Memory B cell (primary cell): ENCODE measurements around the gene GSTA2.
"Not testable (repeated sequence)": the region's sequence is repeated elsewhere in the genome, so short reads cannot be mapped to it uniquely, and the experiment has no call there.

ENCODE experiments used
- ATAC-seq: fragments of 150-1000 bp; cut with Tn5 transposase; 2 replicates; pipeline ENCODE4 v1.10.0; 2021; ENCODE audit warnings: low read depth, mild to moderate bottlenecking, moderate library complexity
- DNase-seq, 2 donors: peaks; one replicate each; pipeline ENCODE4 v3.0.0; 2022; ENCODE audit warnings: low spot score in 2 of 2
- H3K27ac Mint-ChIP-seq: one replicate; pipeline ENCODE4 v1.8.0; 2022; ENCODE audit warnings: mild to moderate bottlenecking, moderate library complexity, mixed read lengths
- H3K27me3 Mint-ChIP-seq: one replicate; pipeline ENCODE4 v1.8.0; 2022; ENCODE audit warnings: mixed read lengths
- H3K36me3 Mint-ChIP-seq: one replicate; pipeline ENCODE4 v1.8.0; 2022; ENCODE audit warnings: mild to moderate bottlenecking, mixed read lengths
- H3K4me1 Mint-ChIP-seq: one replicate; pipeline ENCODE4 v1.8.0; 2022; ENCODE audit warnings: mixed read lengths
- H3K4me3 Mint-ChIP-seq: one replicate; pipeline ENCODE4 v1.8.0; 2022; ENCODE audit warnings: mild to moderate bottlenecking, moderate library complexity, mixed read lengths
- H3K9me3 Mint-ChIP-seq: one replicate; pipeline ENCODE4 v1.8.0; 2022; ENCODE audit warnings: mixed read lengths

Gene GSTA2

DNA sequence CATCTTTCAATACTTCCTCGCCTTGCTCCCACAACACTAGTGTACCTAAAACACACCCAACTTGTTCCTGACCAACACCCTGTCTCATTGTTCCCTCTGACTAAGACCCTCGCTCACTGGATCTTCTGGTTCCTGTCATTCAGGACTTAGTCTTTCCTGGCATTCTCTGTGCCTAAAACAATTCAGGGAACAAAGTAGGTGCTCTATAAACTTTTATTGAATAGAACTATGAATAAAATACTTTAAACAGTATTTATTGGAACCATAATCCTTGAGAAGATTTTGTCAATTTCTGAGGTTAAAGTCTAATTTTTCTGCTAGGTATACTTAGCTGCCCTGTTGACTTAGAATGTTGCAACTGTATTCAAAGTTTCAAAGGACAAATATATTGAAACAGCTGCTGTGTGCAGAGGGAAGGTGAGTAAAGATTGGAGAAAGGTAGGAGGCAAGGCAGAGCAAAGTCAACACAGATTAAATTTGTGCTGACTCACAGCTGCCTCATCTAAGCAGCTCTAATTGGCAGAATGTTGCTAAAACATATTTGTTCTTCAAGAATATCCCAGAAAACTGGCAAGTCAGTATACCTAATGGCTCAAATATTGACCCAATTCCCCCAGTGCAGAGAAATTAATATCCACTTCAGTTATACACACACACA lies 37.6 kb downstream of the GSTA2 start:
- Mint-ChIP-seq H3K4me1 (peaks cover 9% of the 10 kb centered on the region), H3K27me3 (peaks cover 1% of the 10 kb centered on the region), H3K27ac (no peak overlapping the region), H3K36me3 (no peaks in the 10 kb centered on the region), H3K4me3 (no peak overlapping the region), H3K9me3 (no peaks in the 10 kb centered on the region)
- ATAC-seq (no peak), DNase-seq (no peak)

DNA sequence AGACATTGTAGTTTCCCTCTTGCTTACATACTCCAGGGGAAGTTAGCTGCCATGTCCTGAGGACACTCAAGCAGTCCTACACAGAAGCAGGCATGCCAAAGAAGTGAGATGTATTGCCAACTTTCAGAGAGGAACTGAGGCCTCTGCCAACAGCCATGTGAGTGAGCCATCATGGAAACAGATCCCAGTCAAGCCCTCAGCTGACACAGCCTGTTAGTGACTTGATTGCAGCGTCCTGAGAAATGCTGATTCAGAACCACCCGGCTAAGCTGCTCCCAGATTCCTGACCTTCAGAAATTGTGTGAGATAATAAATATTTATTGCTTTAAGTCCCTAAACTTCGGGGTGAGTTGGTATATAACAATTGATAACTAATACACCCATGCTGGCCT lies 38.1 kb downstream of the GSTA2 start:
- Mint-ChIP-seq H3K4me1 (peaks cover 9% of the 10 kb centered on the region), H3K27me3 (peaks cover 1% of the 10 kb centered on the region), H3K9me3 (no peaks in the 10 kb centered on the region), H3K27ac (no peak overlapping the region), H3K4me3 (peak overlapping the region; percentile 62), H3K36me3 (no peaks in the 10 kb centered on the region)
- DNase-seq = no peak
- ATAC-seq = no peak

DNA sequence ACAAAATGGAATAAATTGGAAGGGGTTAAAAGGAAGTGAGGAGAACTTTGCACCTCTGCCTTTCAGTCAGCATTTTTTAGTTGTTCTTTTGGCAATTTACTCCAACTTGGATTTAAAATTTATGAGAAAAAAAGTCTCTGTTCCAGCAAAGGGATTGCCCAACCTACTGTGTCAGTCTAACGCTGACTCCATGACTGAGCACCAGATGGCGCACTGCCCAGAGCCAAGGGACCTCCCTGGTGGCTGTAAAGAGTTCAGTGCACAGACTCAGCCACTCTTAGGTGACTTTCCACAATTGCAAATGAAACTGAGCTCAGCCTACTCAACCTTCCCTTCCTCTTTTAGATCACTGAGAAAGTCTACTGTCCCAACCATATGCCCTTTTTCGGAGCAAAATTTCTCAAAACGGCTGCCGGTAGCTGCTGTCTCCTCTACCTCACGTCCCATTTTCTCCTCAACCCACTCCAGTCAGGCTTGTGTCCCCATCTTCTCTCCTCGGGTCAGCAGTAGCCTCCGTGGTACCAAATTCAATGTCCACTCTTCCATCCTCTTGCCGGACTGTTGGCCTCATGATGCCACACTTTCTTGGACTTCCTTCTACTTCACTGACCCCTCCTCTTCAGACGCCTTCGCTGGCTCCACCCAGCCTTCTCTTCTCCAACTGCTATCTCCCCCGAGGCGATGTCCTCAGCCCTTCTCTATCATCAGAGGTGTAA lies 38.7 kb downstream of the GSTA2 start:
- no peaks in the 10 kb centered on the region for H3K36me3 Mint-ChIP-seq
- no peak overlapping the region for H3K27ac Mint-ChIP-seq
- ATAC-seq (peak; percentile 97), DNase-seq (peak; percentile 48 to 50)
- H3K27me3 Mint-ChIP-seq = peaks cover 1% of the 10 kb centered on the region
- H3K4me3 Mint-ChIP-seq = peak overlapping the region; percentile 62
- peaks cover 9% of the 10 kb centered on the region for H3K4me1 Mint-ChIP-seq
- H3K9me3 Mint-ChIP-seq = no peaks in the 10 kb centered on the region

DNA sequence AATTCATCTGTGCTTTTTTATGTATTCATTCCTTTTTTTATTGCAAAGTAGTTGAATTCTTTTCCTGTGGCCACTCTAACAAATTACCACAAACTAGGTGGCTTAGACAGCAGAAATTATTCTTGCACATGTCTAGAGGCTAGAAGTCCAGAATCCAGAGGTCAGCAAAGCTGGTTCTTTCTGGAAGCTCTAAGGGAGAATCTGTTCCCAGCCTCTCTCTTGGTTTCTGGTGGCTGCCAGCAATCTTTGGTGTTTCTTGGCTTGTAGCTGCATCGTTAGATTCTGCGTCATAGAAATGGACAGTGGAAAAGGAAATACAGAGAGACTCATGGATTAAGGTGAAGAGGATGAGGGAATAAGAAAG lies 39.3 kb downstream of the GSTA2 start:
- no peak for ATAC-seq
- no peaks in the 10 kb centered on the region for H3K9me3 Mint-ChIP-seq
- no peak overlapping the region for H3K4me3 Mint-ChIP-seq
- H3K4me1 Mint-ChIP-seq = peaks cover 9% of the 10 kb centered on the region
- H3K27ac Mint-ChIP-seq = no peak overlapping the region
- DNase-seq = no peak
- H3K36me3 Mint-ChIP-seq = no peaks in the 10 kb centered on the region
- peaks cover 1% of the 10 kb centered on the region for H3K27me3 Mint-ChIP-seq

DNA sequence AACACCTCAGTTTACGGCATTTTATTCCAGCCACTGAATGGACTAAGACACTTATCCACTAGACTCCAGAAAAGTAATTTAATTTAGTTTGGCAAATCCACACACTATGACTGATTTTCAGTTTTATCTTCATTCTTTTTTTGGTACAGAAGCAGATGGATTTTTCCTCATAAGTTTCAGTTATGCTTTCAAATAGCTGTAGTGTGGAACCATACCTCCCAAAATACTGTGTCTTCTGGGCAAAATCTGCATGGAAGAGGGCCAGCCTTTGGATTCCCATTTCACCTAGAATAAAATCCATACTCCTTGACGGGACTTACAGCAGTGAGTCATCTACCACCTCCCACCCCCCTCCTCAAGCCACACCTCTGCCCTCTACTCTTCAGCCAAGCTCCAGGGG lies 43.0 kb downstream of the GSTA2 start:
- H3K9me3 Mint-ChIP-seq = no peaks in the 10 kb centered on the region
- no peaks in the 10 kb centered on the region for H3K36me3 Mint-ChIP-seq

DNA sequence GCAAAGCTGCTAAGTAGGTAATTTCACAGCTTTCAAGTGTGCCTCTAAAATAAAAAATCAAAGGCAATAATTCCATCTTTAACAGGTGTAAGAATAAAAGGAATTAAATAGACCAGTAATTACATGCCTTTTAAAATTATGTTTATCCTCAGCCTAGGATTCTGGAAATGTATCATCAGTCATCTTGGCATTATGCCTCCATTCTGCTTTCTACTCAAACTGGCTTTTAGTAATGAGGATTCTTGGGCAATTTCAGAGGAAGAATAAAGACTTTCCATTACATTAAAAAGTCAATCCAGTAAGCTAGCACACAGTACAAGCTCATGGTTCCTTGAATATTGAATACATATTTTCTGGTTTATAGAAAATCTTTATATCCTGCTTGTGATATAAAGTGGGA lies 44.7 kb downstream of the GSTA2 start:
- no peak overlapping the region for H3K27ac Mint-ChIP-seq
- no peaks in the 10 kb centered on the region for H3K9me3 Mint-ChIP-seq
- no peak for ATAC-seq
- H3K27me3 Mint-ChIP-seq = peaks cover 5% of the 10 kb centered on the region
- no peaks in the 10 kb centered on the region for H3K36me3 Mint-ChIP-seq
- no peak for DNase-seq
- no peaks in the 10 kb centered on the region for H3K4me1 Mint-ChIP-seq
- no peak overlapping the region for H3K4me3 Mint-ChIP-seq

More for the DNA sequence above, 43.0 kb downstream of the GSTA2 start:
- no peak overlapping the region for H3K27ac Mint-ChIP-seq
- peaks cover 9% of the 10 kb centered on the region for H3K4me1 Mint-ChIP-seq
- no peak for ATAC-seq
- no peak overlapping the region for H3K4me3 Mint-ChIP-seq
- peaks cover 4% of the 10 kb centered on the region for H3K27me3 Mint-ChIP-seq
- no peak for DNase-seq

DNA sequence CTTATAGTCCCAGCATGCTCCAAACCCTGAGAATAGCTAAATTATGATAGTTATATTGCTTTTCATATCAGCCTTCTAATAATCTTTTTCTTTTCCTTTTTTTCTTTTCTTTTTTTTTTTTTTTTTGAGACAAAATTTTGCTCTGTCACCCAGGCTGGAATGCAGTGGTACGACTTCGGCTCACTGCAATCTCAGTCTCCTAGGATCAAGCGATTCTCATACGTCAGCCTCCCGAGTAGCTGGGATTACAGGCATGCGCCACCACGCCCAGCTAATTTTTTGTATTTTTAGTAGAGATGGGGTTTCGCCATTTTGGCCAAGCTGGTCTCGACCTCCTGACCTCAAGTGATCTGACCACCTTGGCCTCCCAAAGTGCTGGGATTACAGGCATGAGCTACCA lies 48.5 kb downstream of the GSTA2 start:
- H3K27ac Mint-ChIP-seq, ATAC-seq, H3K36me3 Mint-ChIP-seq, H3K4me1 Mint-ChIP-seq, H3K27me3 Mint-ChIP-seq, DNase-seq, H3K9me3 Mint-ChIP-seq, H3K4me3 Mint-ChIP-seq: not testable (repeated sequence)

DNA sequence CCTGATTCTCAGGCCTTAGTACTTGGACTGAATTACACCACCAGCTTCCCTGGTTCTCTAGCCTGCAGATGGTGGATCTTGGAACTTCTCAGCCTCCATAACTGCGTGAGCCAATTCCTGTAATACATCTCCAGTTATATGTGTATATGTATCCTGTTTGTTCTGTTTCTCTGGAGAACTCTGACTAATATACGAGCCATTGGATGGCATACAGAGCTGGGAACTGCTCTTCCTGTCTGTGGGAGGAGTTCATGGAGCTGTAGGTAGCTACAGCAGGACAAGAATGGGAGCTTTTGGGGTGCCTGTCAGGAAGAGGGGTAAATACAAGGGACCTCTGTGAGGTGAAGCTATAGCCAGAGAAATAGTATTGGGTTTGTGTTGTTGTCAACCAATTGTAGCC lies 51.1 kb downstream of the GSTA2 start:
- H3K36me3 Mint-ChIP-seq = no peaks in the 10 kb centered on the region

DNA sequence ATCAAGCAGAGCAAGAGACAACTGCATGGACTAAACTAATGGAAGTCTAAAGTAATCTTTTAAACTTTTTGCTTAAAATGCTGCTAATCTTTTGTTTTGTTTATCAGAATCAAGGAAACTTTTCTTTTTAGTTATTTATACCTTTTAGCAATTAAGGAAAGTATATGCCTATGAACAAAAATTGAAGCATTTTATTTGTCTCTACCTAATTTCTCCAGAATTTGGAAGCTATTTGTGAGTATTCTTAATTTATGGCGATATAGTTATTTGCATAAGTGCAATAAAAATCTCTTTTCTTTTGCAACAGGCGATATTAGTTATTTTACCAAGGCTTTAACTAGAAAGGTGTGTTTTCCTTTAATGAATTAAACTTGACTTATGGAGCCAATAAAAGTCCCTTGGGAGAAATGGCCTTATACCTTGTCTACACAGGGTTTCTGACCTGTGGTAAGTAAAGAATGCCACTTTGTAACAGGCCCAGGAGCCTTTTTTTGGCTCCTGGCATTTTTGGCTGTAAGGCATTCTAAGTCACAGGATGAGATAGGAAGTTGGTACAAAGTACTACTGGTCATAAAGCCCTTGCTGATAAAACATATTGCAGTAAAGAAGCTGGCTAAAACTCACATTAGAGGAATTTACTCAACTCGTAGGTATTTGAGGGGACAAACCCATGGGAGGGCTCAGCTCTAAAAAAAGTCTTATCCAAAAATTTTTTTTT lies 55.2 kb downstream of the GSTA2 start:
- Mint-ChIP-seq H3K27me3 (peaks cover 2% of the 10 kb centered on the region), H3K9me3 (peaks cover 1% of the 10 kb centered on the region), H3K27ac (no peak overlapping the region), H3K4me1 (no peaks in the 10 kb centered on the region), H3K4me3 (no peak overlapping the region), H3K36me3 (no peaks in the 10 kb centered on the region)
- no peak for DNase-seq
- ATAC-seq = no peak

More for the DNA sequence above, 51.1 kb downstream of the GSTA2 start:
- ATAC-seq (no peak), DNase-seq (no peak)
- no peak overlapping the region for H3K4me3 Mint-ChIP-seq
- H3K27ac Mint-ChIP-seq = no peak overlapping the region
- H3K9me3 Mint-ChIP-seq = no peaks in the 10 kb centered on the region
- peaks cover 7% of the 10 kb centered on the region for H3K27me3 Mint-ChIP-seq
- H3K4me1 Mint-ChIP-seq = no peaks in the 10 kb centered on the region

DNA sequence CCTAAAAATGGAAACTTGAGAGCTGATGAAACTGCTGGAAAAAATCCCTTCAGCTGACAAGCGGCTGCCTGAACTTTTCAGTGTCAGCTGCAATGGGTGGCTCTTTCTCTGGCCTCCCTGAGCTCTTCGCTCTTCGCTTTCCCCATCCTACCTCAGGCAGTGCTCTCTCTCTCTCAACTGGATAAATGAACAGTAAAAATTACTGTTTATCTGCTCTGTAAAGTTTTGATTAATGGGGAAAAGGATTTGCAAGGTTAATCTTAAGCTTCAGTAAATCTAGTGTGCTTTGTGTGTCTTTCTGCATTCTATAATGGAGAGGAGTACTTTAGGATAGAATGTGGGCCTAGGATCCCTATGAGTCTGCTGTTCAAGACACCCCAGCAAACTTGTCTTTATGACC lies 57.3 kb downstream of the GSTA2 start:
- Mint-ChIP-seq H3K9me3 (peaks cover 1% of the 10 kb centered on the region), H3K4me1 (no peaks in the 10 kb centered on the region), H3K27me3 (peaks cover 1% of the 10 kb centered on the region), H3K4me3 (no peak overlapping the region), H3K36me3 (no peaks in the 10 kb centered on the region), H3K27ac (no peak overlapping the region)
- ATAC-seq (no peak), DNase-seq (no peak)

DNA sequence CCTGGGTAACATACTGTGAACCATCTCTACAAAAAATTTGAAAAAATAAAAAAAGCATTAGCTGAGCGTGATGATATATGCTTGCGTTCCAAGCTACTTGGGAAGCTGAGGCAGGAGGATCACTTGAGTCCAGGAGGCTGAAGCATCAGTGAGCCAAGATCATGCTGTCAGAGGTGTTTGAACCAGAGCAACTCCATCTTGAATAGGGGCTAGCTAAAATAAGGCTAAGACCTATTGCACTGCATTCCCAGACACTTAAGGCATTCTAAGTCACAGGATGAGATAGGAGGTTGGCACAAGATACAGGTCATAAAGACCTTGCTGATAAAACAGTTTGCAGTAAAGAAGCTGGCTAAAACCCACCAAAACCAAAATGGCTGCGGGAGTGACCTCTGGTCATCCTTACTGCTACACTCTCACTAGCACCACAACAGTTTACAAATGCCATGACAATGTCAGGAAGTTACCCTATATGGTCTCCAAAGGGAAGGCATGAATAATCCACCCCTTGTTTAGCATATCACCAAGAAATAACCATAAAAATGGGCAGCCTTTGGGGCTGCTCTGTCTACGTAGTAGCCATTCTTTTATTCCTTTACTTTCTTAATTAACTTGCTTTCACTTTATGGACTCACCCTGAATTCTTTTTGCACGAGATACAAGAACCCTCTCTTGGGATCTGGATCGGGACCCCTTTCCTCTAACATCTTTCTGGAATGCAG lies 58.3 kb downstream of the GSTA2 start:
- not testable (repeated sequence) for H3K36me3 Mint-ChIP-seq, DNase-seq, H3K4me1 Mint-ChIP-seq, H3K9me3 Mint-ChIP-seq, H3K27ac Mint-ChIP-seq, H3K27me3 Mint-ChIP-seq, ATAC-seq, H3K4me3 Mint-ChIP-seq

DNA sequence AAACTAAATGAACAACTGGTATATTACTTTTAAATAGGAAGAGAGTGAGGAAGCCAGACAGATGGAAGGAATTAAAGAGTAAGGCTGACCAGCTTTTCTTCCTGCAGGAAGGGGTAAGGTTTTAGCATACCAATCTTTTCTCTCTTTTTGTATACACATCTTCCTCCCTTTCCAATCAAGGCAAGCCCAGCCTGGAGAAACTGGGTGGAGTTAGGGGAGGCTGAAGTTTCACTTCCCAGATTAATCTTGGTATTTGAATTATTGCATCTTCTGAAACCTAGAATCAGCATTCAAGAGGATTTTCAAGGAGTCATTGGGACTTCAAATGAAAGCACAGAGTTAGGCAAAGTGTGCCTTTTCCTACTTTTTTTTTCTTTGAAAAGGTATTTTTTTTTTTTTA lies 59.2 kb downstream of the GSTA2 start:
- Mint-ChIP-seq H3K27ac (no peak overlapping the region), H3K4me1 (no peaks in the 10 kb centered on the region), H3K4me3 (no peak overlapping the region), H3K36me3 (no peaks in the 10 kb centered on the region), H3K9me3 (peaks cover 1% of the 10 kb centered on the region), H3K27me3 (no peaks in the 10 kb centered on the region)
- ATAC-seq = no peak
- DNase-seq = no peak
